ENCODE measurements around the gene ARIH2.
"Not testable (repeated sequence)": the region's sequence is repeated elsewhere in the genome, so short reads cannot be mapped to it uniquely, and the experiment has no call there.

The ARIH2 gene

DNA sequence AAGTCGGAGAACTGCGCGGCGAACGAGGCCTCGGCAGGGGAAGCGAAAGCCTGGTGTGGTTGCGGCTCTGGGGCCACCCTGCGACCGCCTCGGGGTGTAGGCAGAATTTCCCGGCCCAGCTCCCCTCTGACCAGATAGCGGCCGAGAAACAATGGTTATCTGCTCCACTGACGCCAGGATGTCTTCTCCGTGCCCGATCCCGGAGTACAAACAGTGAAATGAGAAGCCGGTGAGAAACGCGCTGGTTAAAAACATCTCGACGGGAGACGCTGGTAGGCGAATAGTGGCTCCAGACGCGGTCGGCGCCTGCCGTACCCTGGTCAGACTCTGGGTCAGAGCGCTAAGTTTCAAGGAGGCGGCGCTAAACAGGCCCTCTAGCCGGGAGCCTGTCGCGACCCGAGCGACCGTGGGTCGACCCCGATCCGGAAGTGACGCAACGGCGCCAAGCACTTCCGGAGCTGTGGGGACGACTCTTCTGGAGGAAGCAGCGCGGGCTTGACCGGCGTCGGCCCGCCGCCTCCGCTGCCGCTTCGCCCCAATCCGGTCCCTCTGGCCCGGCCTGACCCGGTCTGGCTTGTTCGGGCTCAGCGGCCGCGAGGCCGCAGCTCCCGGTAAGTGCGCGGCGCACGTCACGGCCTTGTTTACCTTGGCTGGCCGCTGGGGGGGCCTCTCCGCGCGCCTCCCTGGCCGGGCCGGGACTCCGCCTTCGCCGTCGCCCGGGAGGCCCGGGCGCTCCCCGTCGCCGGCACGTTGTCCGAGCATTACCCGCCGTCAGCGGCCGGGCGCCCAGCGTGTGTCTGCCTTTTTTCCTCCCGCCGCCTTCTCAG is at the start of gene ARIH2:
Gene ARIH2, plus strand, starts transcription at position 455 of the 827 bp plus-strand sequence. CDS start 8,717 bp downstream, outside the sequence.
- peak; percentile 98 for DNase-seq (ENCODE audit: low spot score)

DNA sequence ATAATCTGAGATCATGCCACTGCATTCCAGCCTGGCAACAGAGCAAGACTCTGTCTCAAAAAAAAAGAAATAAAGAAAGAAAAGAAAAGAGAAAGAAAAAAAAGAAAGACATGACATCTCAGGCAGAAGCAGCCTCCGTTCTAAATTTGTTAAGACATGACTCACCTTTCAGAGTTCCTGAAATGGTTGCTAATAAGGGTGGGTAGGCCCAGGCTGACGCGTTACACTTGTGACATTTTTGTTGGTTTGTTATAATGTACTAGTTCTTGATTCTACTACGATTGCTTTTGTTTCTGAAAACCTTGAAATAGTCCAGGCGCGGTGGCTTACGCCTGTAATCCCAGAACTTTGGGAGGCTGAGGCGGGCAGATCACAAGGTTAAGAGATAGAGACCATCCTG is 41.0 kb upstream of the ARIH2 start:
- DNase-seq (ENCODE audit: low spot score), result no peak

DNA sequence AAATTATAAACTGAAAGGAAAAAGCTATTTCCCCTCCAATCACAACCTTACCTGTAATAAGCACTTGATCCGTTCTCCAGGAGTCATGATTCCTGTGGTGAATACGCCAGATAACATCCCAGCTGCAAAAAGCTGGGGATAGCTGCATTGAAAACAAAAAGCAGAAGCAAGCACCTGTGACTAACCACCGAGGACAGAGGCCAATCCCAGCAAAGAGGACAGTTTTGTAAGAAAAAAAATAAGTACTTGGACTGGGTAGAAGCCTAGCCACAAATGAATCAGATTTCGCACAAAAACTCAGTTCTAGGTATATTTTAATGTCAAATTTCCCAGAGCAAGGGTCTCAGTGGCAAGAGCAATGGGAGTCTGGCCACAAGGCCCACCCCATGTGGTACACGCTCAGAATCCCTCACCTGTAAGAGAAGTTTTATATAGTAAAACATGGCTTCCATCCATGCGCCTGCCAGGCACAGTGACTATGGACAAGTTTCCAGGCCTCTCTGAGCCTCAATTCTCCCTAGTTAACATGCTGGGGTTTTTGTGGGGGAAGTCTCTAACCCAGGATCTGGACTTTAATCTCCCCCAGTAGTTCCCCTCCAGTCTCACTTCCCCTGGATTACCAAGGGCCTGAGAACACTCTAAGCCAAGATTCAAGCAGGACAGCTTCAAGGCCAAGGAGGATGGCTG is 39.2 kb upstream of the ARIH2 start:
- no peak for DNase-seq (ENCODE audit: low spot score)

DNA sequence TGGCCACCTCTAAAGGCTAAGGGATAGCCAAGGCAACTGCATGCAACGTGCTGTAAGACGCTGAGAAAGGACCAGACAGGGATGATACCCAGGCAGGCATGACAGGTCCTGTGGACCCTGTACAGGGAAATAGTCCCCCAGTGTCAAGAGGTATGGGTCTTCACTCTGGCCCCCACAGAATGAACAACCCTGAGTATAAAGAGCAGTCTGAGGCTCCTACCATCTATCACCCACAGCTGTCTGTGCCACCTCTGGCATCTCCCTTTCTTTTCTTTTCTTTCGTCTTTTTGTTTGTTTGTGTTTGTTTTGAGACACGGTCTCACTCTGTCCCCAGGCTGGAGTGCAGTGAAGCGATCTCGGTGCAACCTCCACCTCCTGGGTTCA is 38.7 kb upstream of the ARIH2 start:
- no peak for DNase-seq (ENCODE audit: low spot score)

DNA sequence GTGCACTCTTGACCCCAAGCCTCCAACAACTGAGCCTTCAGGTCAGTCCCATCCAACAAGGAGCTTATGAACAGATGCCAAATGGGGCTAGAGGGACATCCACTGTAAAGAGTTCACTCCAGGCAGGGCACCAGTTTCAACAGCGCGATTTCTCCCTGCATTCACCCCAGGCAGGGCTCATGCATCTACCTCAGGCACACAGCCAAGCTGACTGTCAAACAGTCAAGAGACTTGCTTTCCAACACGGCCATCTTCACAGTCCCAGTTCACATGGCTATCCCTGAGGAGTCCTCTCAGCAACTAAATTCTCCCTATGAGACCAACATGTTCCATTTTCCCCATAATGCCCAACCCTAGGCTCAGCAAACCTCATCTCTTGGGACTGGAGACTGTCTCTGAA is 37.6 kb upstream of the ARIH2 start:
- DNase-seq (ENCODE audit: low spot score), result no peak

GRCh38 chr3:48881652-48882114 is 37.0 kb upstream of the ARIH2 start:
- DNase-seq (ENCODE audit: low spot score), result no peak

- no peak for DNase-seq (ENCODE audit: low spot score)
Measured at GRCh38 chr3:48885753-48886152, 32.9 kb upstream of the ARIH2 start.

- no peak for DNase-seq (ENCODE audit: low spot score)
Measured at GRCh38 chr3:48891606-48892005, 27.0 kb upstream of the ARIH2 start.

DNA sequence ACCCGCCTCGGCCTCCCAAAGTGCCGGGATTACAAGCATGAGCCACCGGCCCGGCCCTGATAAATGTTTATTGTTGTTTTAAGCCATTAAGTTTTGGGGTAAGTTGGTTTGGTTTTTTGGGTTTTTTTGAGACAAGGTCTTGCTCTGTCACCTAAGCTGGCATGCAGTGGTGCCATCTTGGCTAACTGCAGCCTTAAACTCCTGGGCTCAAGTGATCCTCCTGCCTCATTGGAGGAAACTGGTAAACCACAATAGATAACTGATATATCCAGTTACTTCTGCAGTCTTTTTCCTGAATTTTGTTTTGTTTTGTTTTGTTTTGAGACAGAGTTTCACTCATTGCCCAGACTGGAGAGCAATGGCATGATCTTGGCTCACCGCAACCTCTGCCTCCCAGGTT is 24.1 kb upstream of the ARIH2 start:
- no peak for DNase-seq (ENCODE audit: low spot score)

- no peak for DNase-seq (ENCODE audit: low spot score)
Measured at GRCh38 chr3:48896936-48897335, 21.7 kb upstream of the ARIH2 start.

- no peak for DNase-seq (ENCODE audit: low spot score)
Measured at GRCh38 chr3:48897460-48898376, 20.9 kb upstream of the ARIH2 start.

DNA sequence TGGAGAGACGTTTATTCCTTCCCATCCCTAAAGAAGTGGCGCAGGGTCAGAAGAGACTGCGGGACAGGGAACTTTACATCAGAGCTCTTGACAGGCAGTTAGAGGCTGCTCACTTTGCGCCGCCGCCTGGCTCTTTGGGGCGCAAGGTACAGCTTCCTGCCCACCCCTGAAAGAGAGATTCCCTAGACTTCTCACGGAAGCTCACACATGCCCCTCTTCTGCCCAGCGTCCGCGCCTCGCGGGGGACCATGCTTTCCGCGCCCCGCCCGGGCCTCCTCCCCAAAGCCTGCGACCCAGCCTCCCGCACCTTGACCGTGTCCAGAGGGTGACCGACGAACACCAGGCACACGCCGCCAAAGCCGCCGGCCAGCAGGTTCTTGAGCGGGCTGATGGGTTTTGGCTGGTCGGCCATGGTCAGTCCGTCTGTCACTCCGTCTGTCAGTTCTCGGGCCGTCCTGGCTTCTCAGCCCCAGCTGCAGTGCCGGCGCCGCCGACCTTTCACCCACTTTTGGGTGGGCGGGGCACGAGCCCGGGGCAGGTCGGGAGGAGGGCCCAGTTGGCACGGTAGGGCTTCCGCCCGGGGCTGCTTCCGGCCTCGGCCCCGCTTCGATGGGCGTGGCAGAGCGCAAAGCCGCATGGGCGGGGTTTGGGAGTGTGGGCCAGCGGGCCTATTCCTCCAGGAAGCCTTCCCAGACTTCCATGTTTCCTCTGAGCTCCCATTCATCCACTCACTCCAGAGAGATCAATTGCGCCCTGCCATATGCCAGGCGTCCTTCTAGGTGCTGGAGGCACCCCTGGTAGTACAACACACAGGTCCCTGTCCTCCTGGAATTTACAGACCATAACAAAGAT is 20.0 kb upstream of the ARIH2 start, which contains the start of gene SLC25A20:
Gene SLC25A20, minus strand, starts transcription at position 500 of the 852 bp plus-strand sequence. Its CDS starts 88 bp downstream, at position 412.
- DNase-seq (ENCODE audit: low spot score), result peak; percentile 99

- no peak for DNase-seq (ENCODE audit: low spot score)
Measured at GRCh38 chr3:48899273-48899672, 19.4 kb upstream of the ARIH2 start.

- DNase-seq (ENCODE audit: low spot score), result not testable (repeated sequence)
Measured at GRCh38 chr3:48907026-48907425, 11.6 kb upstream of the ARIH2 start.

- DNase-seq (ENCODE audit: low spot score), result no peak
Measured at GRCh38 chr3:48915296-48915695, 3.3 kb upstream of the ARIH2 start.

- peak; percentile 62 for DNase-seq (ENCODE audit: low spot score)
Measured at GRCh38 chr3:48919215-48920138, 835 bp downstream of the ARIH2 start.

- DNase-seq (ENCODE audit: low spot score), result no peak
Measured at GRCh38 chr3:48926425-48927392, 8.1 kb downstream of the ARIH2 start.

- DNase-seq (ENCODE audit: low spot score), result no peak
Measured at GRCh38 chr3:48927928-48928327, 9.3 kb downstream of the ARIH2 start.

GRCh38 chr3:48928679-48929078 is 10.0 kb downstream of the ARIH2 start:
- peak; percentile 20 for DNase-seq (ENCODE audit: low spot score)
